ENCODE measurements around the gene ATP2A3. TPM values are rescaled to one million over a fixed set of nuclear protein-coding genes. Genes with fewer than 3 reads are reported as not detected.

Gene ATP2A3
- total RNA-seq, 1 experiment from 2014 or later = 3.3 TPM

- intact Hi-C loops (cut with micrococcal nuclease) = no loop called here
- ATAC-seq (no peak), DNase-seq (no peak)
- Histone ChIP-seq H4K20me1 (ENCODE audit: low read length) (no peaks in the 10 kb centered on the region), H3K4me2 (ENCODE audit: low read length) (no peak overlapping the region), H3K36me3 (ENCODE audit: low read depth, low read length) (no peaks in the 10 kb centered on the region), H3K27ac (ENCODE audit: low read length) (no peak overlapping the region), H3K9me2 (replicated peaks; ENCODE audit: low read length) (no peaks in the 10 kb centered on the region), H2AFZ (ENCODE audit: low read length) (no peak overlapping the region), H3K9ac (ENCODE audit: low read length) (no peak overlapping the region), H3F3A (ENCODE audit: low read length, unreplicated experiment) (no peaks in the 10 kb centered on the region), H3K27me3 (ENCODE audit: low read length) (no peaks in the 10 kb centered on the region), H3K9me3 (ENCODE audit: low read length) (no peaks in the 10 kb centered on the region), H3K79me2 (ENCODE audit: low read length) (no peaks in the 10 kb centered on the region), H3K4me1 (ENCODE audit: insufficient read depth, low read length) (no peaks in the 10 kb centered on the region), H3K4me3 (ENCODE audit: low read length) (no peak overlapping the region)
- BruUV-seq (replicated peaks) = no TSS peak
- ChIA-PET POLR2A (ENCODE audit: unreplicated experiment) (no interaction called here), CTCF (no interaction called here)
- no peak for TF ChIP-seq EZH2 (IDR thresholded peaks at IDR 0.05; ENCODE audit: low read length, unreplicated experiment)
- TF ChIP-seq EZH2phosphoT487 (IDR thresholded peaks at IDR 0.05; ENCODE audit: borderline replicate concordance, low read length) = no peak
Observed at GRCh38 chr17:3918372-3919122, 45.7 kb downstream of the ATP2A3 start.

- no peaks in the 10 kb centered on the region for H3K4me1 ChIP-seq (ENCODE audit: insufficient read depth, low read length)
- no peak for ATAC-seq
- TF ChIP-seq EZH2phosphoT487 (IDR thresholded peaks at IDR 0.05; ENCODE audit: borderline replicate concordance, low read length) (no peak), EZH2 (IDR thresholded peaks at IDR 0.05; ENCODE audit: low read length, unreplicated experiment) (no peak), CTCF (conservative IDR thresholded peaks at IDR 0.05; ENCODE audit: low read depth, low read length) (no peak)
- no peak overlapping the region for H2AFZ ChIP-seq (ENCODE audit: low read length)
- H3K27ac ChIP-seq (ENCODE audit: low read length) = no peak overlapping the region
- H3K79me2 ChIP-seq (ENCODE audit: low read length) = no peaks in the 10 kb centered on the region
- no peaks in the 10 kb centered on the region for H3K9me3 ChIP-seq (ENCODE audit: low read length)
- H3K36me3 ChIP-seq (ENCODE audit: low read depth, low read length) = no peaks in the 10 kb centered on the region
- ChIA-PET POLR2A (ENCODE audit: unreplicated experiment) (no interaction called here), CTCF (no interaction called here)
- H4K20me1 ChIP-seq (ENCODE audit: low read length) = no peaks in the 10 kb centered on the region
- intact Hi-C loops (cut with micrococcal nuclease) = no loop called here
- no TSS peak for BruUV-seq (replicated peaks)
- no peaks in the 10 kb centered on the region for H3K9me2 ChIP-seq (replicated peaks; ENCODE audit: low read length)
- no peaks in the 10 kb centered on the region for H3F3A ChIP-seq (ENCODE audit: low read length, unreplicated experiment)
- no peak overlapping the region for H3K9ac ChIP-seq (ENCODE audit: low read length)
- no peak overlapping the region for H3K4me2 ChIP-seq (ENCODE audit: low read length)
- no peaks in the 10 kb centered on the region for H3K27me3 ChIP-seq (ENCODE audit: low read length)
- no peak for DNase-seq
- no peak overlapping the region for H3K4me3 ChIP-seq (ENCODE audit: low read length)
Observed at GRCh38 chr17:3917391-3917931, 46.8 kb downstream of the ATP2A3 start.

- TF ChIP-seq CTCF (conservative IDR thresholded peaks at IDR 0.05; ENCODE audit: low read depth, low read length) = no peak
- TF ChIP-seq EZH2 (IDR thresholded peaks at IDR 0.05; ENCODE audit: low read length, unreplicated experiment) = no peak
- TF ChIP-seq EZH2phosphoT487 (IDR thresholded peaks at IDR 0.05; ENCODE audit: borderline replicate concordance, low read length) = no peak
- Histone ChIP-seq H3K79me2 (ENCODE audit: low read length) (no peaks in the 10 kb centered on the region), H2AFZ (ENCODE audit: low read length) (no peak overlapping the region), H3K27ac (ENCODE audit: low read length) (no peak overlapping the region), H3K9me2 (replicated peaks; ENCODE audit: low read length) (no peaks in the 10 kb centered on the region), H3F3A (ENCODE audit: low read length, unreplicated experiment) (no peaks in the 10 kb centered on the region), H3K9ac (ENCODE audit: low read length) (no peak overlapping the region), H3K27me3 (ENCODE audit: low read length) (no peaks in the 10 kb centered on the region), H3K4me2 (ENCODE audit: low read length) (no peak overlapping the region), H4K20me1 (ENCODE audit: low read length) (no peaks in the 10 kb centered on the region), H3K4me3 (ENCODE audit: low read length) (no peak overlapping the region), H3K36me3 (ENCODE audit: low read depth, low read length) (no peaks in the 10 kb centered on the region), H3K4me1 (ENCODE audit: insufficient read depth, low read length) (no peaks in the 10 kb centered on the region), H3K9me3 (ENCODE audit: low read length) (no peaks in the 10 kb centered on the region)
- intact Hi-C loops (cut with micrococcal nuclease) = no loop called here
- ChIA-PET CTCF (no interaction called here), POLR2A (ENCODE audit: unreplicated experiment) (no interaction called here)
- ATAC-seq (no peak), DNase-seq (no peak)
- no TSS peak for BruUV-seq (replicated peaks)
Observed at GRCh38 chr17:3916825-3917224, 47.4 kb downstream of the ATP2A3 start.
